GM23248 (cell line): ENCODE data around the gene AMPH.

Experiments used
- EZH2 ChIP-seq: fragments of 200-600 bp; sonication (generic); IDR thresholded peaks from 2 replicates; pipeline ENCODE4 v1.6.1; 2018; ENCODE audit warnings: antibody characterized with exemption, mild to moderate bottlenecking; ENCODE audit not compliant: insufficient read depth, poor library complexity, severe bottlenecking
- EZH2phosphoT487 ChIP-seq: fragments of 200-600 bp; sonication (generic); IDR thresholded peaks from 2 replicates; pipeline ENCODE4 v1.6.1; 2018; ENCODE audit warnings: antibody characterized with exemption, moderate library complexity, mild to moderate bottlenecking, low read depth; ENCODE audit not compliant: insufficient read depth

DNA sequence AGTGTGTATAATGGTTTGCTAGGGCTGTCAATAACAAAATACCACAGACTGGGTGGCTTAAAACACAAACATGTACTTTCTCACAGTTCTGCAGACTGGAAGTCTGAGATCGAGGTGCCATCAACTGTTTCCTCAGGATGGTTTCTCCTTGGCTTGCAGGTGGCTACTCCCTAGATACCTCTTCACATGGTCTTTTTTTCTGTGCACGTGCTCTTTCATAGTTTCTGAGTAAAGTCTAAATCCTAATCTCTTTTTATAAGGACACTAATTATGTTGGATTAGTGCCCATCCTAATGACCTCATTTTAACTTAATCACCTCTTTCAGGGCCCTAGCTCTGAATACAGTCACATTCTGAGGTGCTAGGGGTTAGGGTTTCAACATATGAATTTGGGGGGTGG, 65.9 kb downstream of the AMPH start:
- TF ChIP-seq EZH2: no peak
- no peak for TF ChIP-seq EZH2phosphoT487
